Measurements from ENCODE around the gene PNMT.

Gene PNMT

DNA sequence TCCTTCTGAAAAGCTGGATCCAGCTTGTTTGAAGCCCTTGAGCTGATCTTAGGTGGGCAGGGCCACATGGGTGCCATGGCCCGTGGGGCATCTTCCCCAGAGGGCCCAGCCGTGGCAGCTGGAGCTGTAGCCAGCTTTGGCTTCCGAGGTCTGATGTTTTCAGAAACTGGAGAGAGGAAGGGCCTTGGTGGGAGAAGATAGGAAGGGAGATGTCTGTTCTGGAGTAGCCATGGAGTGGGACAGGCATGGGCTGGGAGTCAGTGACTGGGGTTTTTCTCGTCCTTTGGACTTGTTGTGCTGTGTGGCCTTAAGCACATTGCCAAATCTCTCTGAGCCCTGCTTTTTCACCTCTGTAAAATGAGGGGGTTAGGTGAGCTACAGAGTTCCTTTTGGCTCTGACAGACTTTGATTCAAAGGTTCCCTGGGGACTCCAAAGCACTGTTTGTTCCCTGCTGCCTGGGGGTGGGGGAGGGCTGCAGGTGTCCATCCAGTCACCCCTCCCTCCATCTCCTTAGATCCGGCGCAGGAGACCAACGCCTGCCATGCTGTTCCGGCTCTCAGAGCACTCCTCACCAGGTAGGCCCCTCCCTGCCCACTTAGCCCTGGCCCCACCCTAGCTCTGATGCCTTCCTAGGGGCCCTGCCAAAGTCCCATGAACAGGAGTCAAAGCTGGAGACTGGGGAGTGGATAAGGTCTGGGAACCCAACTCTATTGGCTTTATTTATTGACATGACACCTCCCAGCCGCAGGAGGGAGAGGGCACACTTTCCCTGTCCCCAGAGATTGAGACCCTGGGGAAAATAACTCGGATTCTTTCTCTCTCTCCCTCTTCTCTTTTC lies 39.4 kb upstream of the PNMT start:
- Mint-ChIP-seq H3K4me1 (ENCODE audit: low read depth) (peaks cover 12% of the 10 kb centered on the region), H3K4me3 (no peak overlapping the region), H3K27ac (no peak overlapping the region), H3K36me3 (no peaks in the 10 kb centered on the region), H3K27me3 (peaks cover 7% of the 10 kb centered on the region), H3K9me3 (ENCODE audit: low read depth) (no peaks in the 10 kb centered on the region)

GRCh38 chr17:39629494-39629880 lies 38.8 kb upstream of the PNMT start:
- Mint-ChIP-seq H3K4me3 (no peak overlapping the region), H3K27ac (no peak overlapping the region), H3K4me1 (ENCODE audit: low read depth) (peaks cover 17% of the 10 kb centered on the region), H3K36me3 (no peaks in the 10 kb centered on the region), H3K27me3 (peaks cover 7% of the 10 kb centered on the region), H3K9me3 (ENCODE audit: low read depth) (no peaks in the 10 kb centered on the region)

- Mint-ChIP-seq H3K9me3 (ENCODE audit: low read depth) (no peaks in the 10 kb centered on the region), H3K4me3 (no peak overlapping the region), H3K4me1 (ENCODE audit: low read depth) (peaks cover 17% of the 10 kb centered on the region), H3K27me3 (peaks cover 7% of the 10 kb centered on the region), H3K36me3 (no peaks in the 10 kb centered on the region), H3K27ac (no peak overlapping the region)
These were observed 38.4 kb upstream of the PNMT start for GRCh38 chr17:39629898-39630297.

GRCh38 chr17:39631403-39631802 lies 36.9 kb upstream of the PNMT start:
- Mint-ChIP-seq H3K9me3 (ENCODE audit: low read depth) (no peaks in the 10 kb centered on the region), H3K27me3 (peaks cover 6% of the 10 kb centered on the region), H3K36me3 (no peaks in the 10 kb centered on the region), H3K4me3 (no peak overlapping the region), H3K27ac (no peak overlapping the region), H3K4me1 (ENCODE audit: low read depth) (peaks cover 19% of the 10 kb centered on the region)

- H3K9me3 Mint-ChIP-seq (ENCODE audit: low read depth), result no peaks in the 10 kb centered on the region
- H3K27me3 Mint-ChIP-seq, result peaks cover 6% of the 10 kb centered on the region
- H3K36me3 Mint-ChIP-seq, result no peaks in the 10 kb centered on the region
These were observed 35.9 kb upstream of the PNMT start for GRCh38 chr17:39632153-39632941.

DNA sequence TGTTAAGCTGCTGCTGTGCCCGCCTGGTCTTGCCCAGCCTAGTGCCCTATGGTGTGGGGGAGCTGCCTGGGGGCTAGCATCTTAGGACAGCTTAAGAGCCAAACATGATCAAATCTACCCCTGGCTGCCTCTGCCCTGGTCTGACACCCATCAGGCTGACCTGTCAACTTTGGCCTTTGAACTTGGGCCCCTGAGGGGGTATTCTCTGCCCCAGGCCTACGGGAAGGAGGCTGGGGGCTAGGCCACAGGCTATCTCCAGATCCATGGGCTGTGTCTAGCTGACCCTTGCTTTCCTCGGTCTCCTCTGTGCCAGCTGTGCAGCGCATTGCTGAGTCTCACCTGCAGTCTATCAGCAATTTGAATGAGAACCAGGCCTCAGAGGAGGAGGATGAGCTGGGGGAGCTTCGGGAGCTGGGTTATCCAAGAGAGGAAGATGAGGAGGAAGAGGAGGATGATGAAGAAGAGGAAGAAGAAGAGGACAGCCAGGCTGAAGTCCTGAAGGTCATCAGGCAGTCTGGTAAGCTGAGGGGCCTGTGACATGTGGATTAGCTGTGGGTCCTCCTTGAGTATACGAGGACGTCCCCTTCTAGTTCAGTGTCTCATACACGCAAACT lies 34.6 kb upstream of the PNMT start:
- Mint-ChIP-seq H3K4me3 (no peak overlapping the region), H3K9me3 (ENCODE audit: low read depth) (no peaks in the 10 kb centered on the region), H3K27me3 (peaks cover 4% of the 10 kb centered on the region), H3K36me3 (no peaks in the 10 kb centered on the region), H3K27ac (no peak overlapping the region), H3K4me1 (ENCODE audit: low read depth) (peaks cover 29% of the 10 kb centered on the region)

More at GRCh38 chr17:39632153-39632941, 35.9 kb upstream of the PNMT start:
- peaks cover 17% of the 10 kb centered on the region for H3K4me1 Mint-ChIP-seq (ENCODE audit: low read depth)
- H3K4me3 Mint-ChIP-seq, result no peak overlapping the region
- no peak overlapping the region for H3K27ac Mint-ChIP-seq

GRCh38 chr17:39634384-39634871 lies 33.8 kb upstream of the PNMT start:
- H3K36me3 Mint-ChIP-seq, result no peaks in the 10 kb centered on the region
- no peaks in the 10 kb centered on the region for H3K9me3 Mint-ChIP-seq (ENCODE audit: low read depth)
- peaks cover 37% of the 10 kb centered on the region for H3K4me1 Mint-ChIP-seq (ENCODE audit: low read depth)
- no peak overlapping the region for H3K4me3 Mint-ChIP-seq
- H3K27me3 Mint-ChIP-seq, result peaks cover 2% of the 10 kb centered on the region
- no peak overlapping the region for H3K27ac Mint-ChIP-seq

DNA sequence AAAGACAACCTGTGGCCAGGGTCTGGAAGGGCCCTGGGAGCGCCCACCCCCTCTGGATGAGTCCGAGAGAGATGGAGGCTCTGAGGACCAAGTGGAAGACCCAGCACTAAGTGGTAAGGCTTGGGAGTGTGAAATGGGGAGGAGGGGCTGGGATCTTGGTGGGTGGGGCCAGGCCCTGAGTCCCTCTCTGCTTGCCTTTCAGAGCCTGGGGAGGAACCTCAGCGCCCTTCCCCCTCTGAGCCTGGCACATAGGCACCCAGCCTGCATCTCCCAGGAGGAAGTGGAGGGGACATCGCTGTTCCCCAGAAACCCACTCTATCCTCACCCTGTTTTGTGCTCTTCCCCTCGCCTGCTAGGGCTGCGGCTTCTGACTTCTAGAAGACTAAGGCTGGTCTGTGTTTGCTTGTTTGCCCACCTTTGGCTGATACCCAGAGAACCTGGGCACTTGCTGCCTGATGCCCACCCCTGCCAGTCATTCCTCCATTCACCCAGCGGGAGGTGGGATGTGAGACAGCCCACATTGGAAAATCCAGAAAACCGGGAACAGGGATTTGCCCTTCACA lies 32.6 kb upstream of the PNMT start:
- peaks cover 2% of the 10 kb centered on the region for H3K27me3 Mint-ChIP-seq
- H3K9me3 Mint-ChIP-seq (ENCODE audit: low read depth), result no peaks in the 10 kb centered on the region
- peak overlapping the region; percentile 97 for H3K4me3 Mint-ChIP-seq
- H3K27ac Mint-ChIP-seq, result peak overlapping the region; percentile 79
- peaks cover 47% of the 10 kb centered on the region for H3K4me1 Mint-ChIP-seq (ENCODE audit: low read depth)
- no peaks in the 10 kb centered on the region for H3K36me3 Mint-ChIP-seq

GRCh38 chr17:39636587-39636926 lies 31.7 kb upstream of the PNMT start:
- Mint-ChIP-seq H3K27ac (peak overlapping the region; percentile 79), H3K9me3 (ENCODE audit: low read depth) (no peaks in the 10 kb centered on the region)

GRCh38 chr17:39636927-39637736 lies 31.1 kb upstream of the PNMT start, which contains the start of gene STARD3:
TSS of gene STARD3 (plus strand) at chr17:39637144. CDS start at chr17:39653532, 16,388 bp downstream.
- Mint-ChIP-seq H3K9me3 (ENCODE audit: low read depth) (no peaks in the 10 kb centered on the region), H3K27me3 (no peaks in the 10 kb centered on the region), H3K4me1 (ENCODE audit: low read depth) (peaks cover 58% of the 10 kb centered on the region), H3K36me3 (no peaks in the 10 kb centered on the region), H3K27ac (peak within 1 kb of the TSS; percentile 86), H3K4me3 (peak within 1 kb of the TSS; percentile 97)

More at GRCh38 chr17:39636587-39636926, 31.7 kb upstream of the PNMT start:
- Mint-ChIP-seq H3K36me3 (no peaks in the 10 kb centered on the region), H3K4me3 (peak overlapping the region; percentile 97), H3K4me1 (ENCODE audit: low read depth) (peaks cover 52% of the 10 kb centered on the region), H3K27me3 (no peaks in the 10 kb centered on the region)

- H3K27ac Mint-ChIP-seq, result peak overlapping the region; percentile 86
- H3K27me3 Mint-ChIP-seq, result no peaks in the 10 kb centered on the region
- no peaks in the 10 kb centered on the region for H3K9me3 Mint-ChIP-seq (ENCODE audit: low read depth)
- H3K36me3 Mint-ChIP-seq, result no peaks in the 10 kb centered on the region
- H3K4me3 Mint-ChIP-seq, result peak overlapping the region; percentile 97
- H3K4me1 Mint-ChIP-seq (ENCODE audit: low read depth), result peaks cover 69% of the 10 kb centered on the region
These were observed 29.9 kb upstream of the PNMT start for GRCh38 chr17:39638317-39638716.

GRCh38 chr17:39639043-39639442 lies 29.2 kb upstream of the PNMT start:
- no peak overlapping the region for H3K27ac Mint-ChIP-seq
- peak overlapping the region; percentile 68 for H3K4me3 Mint-ChIP-seq

DNA sequence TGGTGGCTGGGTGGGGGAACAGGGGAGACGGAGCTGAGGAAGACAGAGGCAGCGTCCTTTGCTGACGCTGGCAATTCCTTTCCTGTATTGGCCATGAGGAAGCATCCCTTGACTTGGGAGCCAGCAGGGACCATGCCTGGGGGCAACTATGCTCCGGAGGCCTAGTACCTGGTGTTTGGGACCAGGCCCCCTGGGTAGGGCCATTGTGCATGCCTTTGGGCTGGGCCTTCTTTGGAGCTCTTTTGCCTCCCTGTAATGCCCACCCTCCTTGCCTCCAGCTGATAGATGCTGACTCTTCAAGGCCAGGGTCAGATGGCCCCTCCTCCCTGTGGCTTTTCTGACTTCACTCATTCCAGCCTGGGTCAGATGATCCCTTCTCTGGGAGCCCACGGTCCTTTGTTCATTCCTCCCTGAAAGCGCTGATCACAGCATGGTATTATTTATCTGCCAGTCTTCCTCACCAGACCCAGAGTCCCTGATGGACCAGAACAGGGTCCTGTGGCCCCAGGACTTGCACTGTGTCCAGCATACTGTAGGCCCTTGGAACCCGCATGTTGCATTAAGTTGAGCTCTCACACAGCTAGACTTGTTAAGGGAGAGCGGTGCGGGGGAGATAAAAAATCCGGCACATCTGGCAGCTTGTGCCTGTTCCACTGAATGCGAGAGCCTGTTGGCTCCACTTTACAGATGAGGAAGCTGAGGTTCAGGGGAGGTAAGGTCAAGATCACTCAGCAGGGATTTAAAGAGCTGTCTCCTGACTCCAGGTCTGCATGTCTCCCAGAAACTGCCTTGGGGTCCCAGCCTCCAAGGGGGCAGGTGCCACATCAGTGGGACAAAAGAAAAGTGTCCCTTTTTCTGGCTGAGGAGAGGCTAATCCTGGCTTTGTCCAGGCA lies 28.4 kb upstream of the PNMT start:
- Mint-ChIP-seq H3K36me3 (no peaks in the 10 kb centered on the region), H3K4me1 (ENCODE audit: low read depth) (peaks cover 75% of the 10 kb centered on the region), H3K4me3 (peak overlapping the region; percentile 69), H3K27me3 (no peaks in the 10 kb centered on the region), H3K9me3 (ENCODE audit: low read depth) (no peaks in the 10 kb centered on the region), H3K27ac (peak overlapping the region; percentile 46)

More at GRCh38 chr17:39639043-39639442, 29.2 kb upstream of the PNMT start:
- H3K9me3 Mint-ChIP-seq (ENCODE audit: low read depth), result no peaks in the 10 kb centered on the region
- no peaks in the 10 kb centered on the region for H3K27me3 Mint-ChIP-seq
- peaks cover 76% of the 10 kb centered on the region for H3K4me1 Mint-ChIP-seq (ENCODE audit: low read depth)
- H3K36me3 Mint-ChIP-seq, result no peaks in the 10 kb centered on the region

Measured in activated naive CD8-positive, alpha-beta T cell (primary cell).